8988T (cell line): ENCODE measurements around the gene RHOD.
A peak's percentile ranks its signal among the peaks of the same experiment; 100 is the strongest.

ENCODE experiments used
- DNase-seq: peaks from one replicate; pipeline ENCODE4 v3.0.0; 2011

Gene RHOD

GRCh38 chr11:67062526-67063373, 6.1 kb downstream of the RHOD start:
- DNase-seq: peak; percentile 79

- no peak for DNase-seq
These were observed 9.7 kb downstream of the RHOD start for GRCh38 chr11:67066333-67066709.

GRCh38 chr11:67071420-67072284, 15.0 kb downstream of the RHOD start:
- DNase-seq: peak; percentile 99

- no peak for DNase-seq
These were observed 15.6 kb downstream of the RHOD start for GRCh38 chr11:67072295-67072694.

- no peak for DNase-seq
These were observed 17.3 kb downstream of the RHOD start for GRCh38 chr11:67073908-67074307.

- DNase-seq: no peak
These were observed 19.6 kb downstream of the RHOD start for GRCh38 chr11:67076202-67076601.

GRCh38 chr11:67079065-67079705, 22.5 kb downstream of the RHOD start:
- DNase-seq: no peak

GRCh38 chr11:67082071-67082791, 25.6 kb downstream of the RHOD start:
- DNase-seq: peak; percentile 20

GRCh38 chr11:67083786-67084366, 27.2 kb downstream of the RHOD start:
- DNase-seq: no peak

GRCh38 chr11:67085617-67086016, 29.0 kb downstream of the RHOD start:
- no peak for DNase-seq

GRCh38 chr11:67090717-67091116, 34.1 kb downstream of the RHOD start:
- DNase-seq: no peak

GRCh38 chr11:67095214-67095507, 38.5 kb downstream of the RHOD start:
- DNase-seq: no peak

- DNase-seq: no peak
These were observed 42.3 kb downstream of the RHOD start for GRCh38 chr11:67098799-67099429.

- no peak for DNase-seq
These were observed 43.2 kb downstream of the RHOD start for GRCh38 chr11:67099831-67100324.

- no peak for DNase-seq
These were observed 46.0 kb downstream of the RHOD start for GRCh38 chr11:67102664-67103063.

- DNase-seq: no peak
These were observed 49.3 kb downstream of the RHOD start for GRCh38 chr11:67105964-67106363.

GRCh38 chr11:67111261-67111660, 54.6 kb downstream of the RHOD start:
- DNase-seq: no peak

GRCh38 chr11:67113231-67113721, 56.6 kb downstream of the RHOD start:
- no peak for DNase-seq

GRCh38 chr11:67114275-67114896, 57.7 kb downstream of the RHOD start:
- no peak for DNase-seq

GRCh38 chr11:67116758-67117105, 60.1 kb downstream of the RHOD start:
- DNase-seq: no peak

- no peak for DNase-seq
These were observed 60.5 kb downstream of the RHOD start for GRCh38 chr11:67117176-67117575.
